HG02623 (cell line): Measurements from ENCODE around the gene ASAH2.
"Not testable (repeated sequence)": the region's sequence is repeated elsewhere in the genome, so short reads cannot be mapped to it uniquely, and the experiment has no call there.

Experiments used
- ATAC-seq: cut with Tn5 transposase; IDR thresholded peaks from one replicate; pipeline ENCODE4 v1.9.1; 2021; ENCODE audit warnings: moderate library complexity; ENCODE audit not compliant: unreplicated experiment

Gene ASAH2

DNA sequence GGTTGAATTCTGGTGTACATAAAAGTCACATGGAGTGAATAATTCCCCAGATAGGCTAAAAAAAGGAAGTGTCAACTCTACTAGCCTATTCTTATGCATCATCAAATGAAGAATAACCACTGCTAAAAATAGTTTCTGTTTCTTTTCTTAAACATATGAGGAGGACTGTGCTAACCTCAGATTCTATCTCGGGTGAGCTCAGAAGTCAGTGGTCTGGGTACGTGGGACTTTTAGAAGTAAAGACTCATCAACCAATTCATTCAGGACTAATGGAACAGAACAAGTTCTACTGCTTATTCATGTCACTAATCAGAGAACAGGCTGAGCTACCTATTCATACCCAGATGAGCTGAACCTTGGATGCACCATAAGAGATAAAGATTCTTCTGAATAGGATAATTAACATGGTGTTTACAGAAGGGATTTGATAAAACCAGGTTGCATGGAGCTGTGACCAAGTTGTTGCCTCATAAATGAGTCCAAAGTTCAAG is 9.5 kb upstream of the ASAH2 start:
- ATAC-seq, result peak; percentile 99

DNA sequence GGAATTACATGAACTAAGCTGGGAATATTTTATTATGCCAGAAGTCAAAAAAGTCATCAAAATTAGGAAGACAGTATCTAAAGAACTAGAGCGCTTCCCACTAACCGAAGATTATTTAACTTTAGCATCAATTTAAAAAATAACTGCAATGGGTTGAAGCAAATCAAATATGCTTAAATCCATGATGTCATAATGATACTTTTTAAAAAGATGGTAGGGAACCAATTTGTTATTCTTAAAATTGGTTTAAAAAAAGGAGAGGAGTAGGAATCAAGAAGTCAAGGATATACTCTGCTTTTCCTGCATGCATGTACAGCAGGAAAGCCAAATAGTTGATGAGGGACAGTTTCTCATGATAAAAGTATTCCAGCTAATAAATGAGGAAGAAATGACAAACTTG is 3.2 kb upstream of the ASAH2 start:
- no peak for ATAC-seq

DNA sequence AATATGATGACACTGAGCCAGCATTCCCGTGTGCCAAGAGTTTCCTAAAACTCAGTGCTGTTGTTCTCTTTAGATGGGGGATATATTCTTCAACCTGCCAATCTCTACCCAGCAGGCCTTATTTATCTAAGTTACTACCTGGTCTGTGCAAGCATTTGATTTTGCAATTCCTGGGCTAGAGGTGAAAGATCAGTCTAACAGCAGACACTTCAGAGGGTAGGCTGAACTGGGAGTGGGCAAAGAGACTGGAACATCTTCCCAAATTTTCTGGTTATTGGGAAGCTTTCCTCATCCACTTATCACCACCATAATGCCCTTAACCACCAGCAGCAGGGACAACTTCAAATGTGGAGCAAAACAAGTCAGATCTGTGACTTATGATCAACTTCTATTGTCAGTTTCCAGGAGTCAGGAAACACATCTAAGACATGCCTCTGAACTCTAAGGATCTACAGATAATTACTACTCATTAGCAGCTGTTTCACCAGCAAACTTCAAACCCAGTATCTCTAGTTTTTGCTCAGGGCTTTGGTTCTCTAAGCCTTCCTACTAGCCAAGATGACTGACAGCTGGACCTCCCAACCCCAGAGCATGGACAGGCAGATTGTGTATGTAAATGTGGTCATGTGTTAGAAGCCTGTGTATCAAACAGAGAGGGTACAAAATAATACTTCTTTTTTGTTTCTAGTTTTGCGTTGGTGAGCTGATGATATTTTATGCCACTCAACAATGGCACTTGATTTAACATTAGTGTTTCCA is 1.0 kb downstream of the ASAH2 start:
- no peak for ATAC-seq

DNA sequence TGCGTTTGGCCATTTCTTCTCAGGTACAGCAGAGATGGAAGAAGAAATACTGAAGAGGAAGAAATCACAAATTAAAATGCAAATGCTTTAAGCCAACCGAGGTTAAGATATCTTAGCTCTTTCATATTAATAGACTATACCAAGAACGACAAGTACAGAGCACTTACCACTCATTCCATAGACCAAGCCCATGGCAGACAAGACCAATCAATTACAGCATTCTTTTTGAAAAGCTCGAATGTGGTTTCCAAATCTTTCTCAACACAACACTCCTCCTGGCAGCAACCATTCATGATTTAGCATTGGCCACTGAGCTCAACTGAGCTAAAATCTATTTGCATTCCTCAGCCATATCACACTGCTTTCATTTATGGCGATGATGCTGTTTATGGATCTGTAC is 2.7 kb downstream of the ASAH2 start:
- no peak for ATAC-seq

DNA sequence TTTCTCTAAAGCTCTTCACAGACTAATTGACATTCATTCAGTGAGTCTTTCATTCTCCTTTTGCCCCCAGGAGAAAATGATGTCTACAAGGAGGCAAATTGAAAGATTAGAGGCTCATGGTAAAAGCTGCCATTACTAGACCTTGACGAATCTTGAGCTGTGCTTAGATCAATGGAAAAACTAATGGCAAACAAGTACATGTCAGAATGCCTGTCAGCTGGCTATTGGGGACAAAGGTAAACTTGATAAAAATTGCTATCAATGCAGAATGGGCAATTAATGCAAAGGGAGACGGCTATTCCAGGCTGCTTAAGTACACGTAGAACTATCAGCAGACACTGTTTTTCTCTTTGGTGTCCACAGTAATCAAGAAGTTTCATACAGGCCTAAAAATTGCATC is 3.3 kb downstream of the ASAH2 start:
- ATAC-seq, result no peak

DNA sequence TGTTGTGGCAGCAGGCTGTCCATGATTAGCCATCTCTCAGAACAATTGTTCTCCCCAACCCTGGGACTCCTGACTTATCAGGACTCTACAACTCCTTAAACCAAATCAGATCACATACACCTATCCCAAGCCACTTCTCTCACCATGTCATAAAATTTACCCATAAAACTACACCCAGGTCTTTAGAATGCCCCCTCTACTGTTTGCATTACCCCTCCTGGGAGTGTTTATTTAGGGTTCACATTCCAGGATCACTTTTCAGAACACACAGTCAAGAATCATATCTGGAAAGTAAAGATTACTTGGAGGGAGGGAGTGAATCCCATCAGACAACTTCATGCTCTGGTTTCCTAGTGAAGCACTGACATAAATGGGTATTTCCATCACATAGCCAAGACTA is 7.1 kb downstream of the ASAH2 start:
- no peak for ATAC-seq

DNA sequence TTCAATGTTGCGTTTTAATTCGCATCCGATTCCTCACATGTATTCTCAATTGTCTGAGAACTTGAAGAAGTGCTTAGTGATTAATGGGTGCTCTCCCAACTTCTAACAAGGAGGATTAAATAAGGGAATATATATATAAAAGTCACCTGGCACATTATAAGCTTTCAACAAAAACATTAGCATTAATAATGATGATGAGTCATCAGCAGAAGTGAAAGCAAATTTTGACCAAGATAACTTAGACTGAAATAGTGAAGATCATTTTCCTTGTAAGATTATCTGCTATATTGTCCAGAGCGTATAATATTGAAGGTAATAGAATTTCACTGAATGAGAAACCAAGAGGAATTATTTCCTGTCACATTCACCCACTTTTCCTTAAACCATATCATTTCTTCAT is 8.5 kb downstream of the ASAH2 start:
- ATAC-seq, result no peak

DNA sequence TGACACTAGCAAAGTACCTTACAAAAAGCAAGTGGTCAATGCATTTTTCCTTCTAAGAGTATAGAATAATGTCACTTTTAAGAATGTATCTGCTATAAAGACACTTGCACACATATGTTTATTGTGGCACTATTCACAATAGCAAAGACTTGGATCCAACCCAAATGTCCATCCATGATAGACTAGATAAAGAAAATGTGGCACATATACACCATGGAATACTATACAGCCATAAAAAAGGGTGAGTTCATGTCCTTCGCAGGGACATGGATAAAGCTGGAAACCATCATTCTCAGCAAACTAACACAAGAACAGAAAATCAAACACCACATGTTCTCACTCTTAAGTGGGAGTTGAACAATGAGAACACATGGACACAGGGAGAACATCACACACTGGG is 9.8 kb downstream of the ASAH2 start:
- ATAC-seq, result not testable (repeated sequence)

DNA sequence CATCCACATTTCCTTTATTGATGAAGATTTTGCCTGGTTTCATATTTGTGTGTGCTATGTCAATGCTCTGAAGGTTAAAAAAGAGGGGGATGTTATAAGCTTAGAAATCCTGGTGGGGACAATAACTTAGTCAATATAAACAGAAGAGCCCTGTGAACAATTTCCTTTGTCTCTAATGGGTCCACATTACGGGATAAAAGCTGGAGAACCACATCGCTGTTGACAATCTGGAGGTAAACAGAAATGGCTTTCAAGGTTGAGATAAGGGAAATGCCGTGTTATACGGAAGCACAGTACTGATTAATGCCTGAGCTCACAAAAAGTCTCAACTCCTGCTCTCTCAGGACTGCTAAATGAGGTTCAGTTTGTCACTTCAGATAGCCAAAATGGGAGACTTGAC is 16.8 kb downstream of the ASAH2 start:
- ATAC-seq, result no peak

DNA sequence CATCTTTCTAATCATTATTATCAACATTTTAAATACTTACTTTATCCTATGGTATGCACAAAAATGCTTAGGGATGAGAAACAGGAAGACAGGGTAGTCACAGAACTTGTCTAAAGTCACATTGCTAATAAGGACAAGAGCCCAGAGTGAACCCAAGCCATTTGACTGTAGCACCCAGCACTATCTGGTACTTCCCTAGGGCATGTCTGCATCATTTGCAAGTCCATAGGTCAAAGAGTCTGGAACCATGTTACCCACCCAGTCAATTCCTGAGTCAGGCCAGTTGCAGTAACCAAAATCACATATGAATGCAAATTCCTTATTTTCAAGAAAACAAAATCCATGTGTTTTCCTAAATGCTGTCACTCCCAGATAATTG is 19.1 kb downstream of the ASAH2 start:
- ATAC-seq, result no peak

DNA sequence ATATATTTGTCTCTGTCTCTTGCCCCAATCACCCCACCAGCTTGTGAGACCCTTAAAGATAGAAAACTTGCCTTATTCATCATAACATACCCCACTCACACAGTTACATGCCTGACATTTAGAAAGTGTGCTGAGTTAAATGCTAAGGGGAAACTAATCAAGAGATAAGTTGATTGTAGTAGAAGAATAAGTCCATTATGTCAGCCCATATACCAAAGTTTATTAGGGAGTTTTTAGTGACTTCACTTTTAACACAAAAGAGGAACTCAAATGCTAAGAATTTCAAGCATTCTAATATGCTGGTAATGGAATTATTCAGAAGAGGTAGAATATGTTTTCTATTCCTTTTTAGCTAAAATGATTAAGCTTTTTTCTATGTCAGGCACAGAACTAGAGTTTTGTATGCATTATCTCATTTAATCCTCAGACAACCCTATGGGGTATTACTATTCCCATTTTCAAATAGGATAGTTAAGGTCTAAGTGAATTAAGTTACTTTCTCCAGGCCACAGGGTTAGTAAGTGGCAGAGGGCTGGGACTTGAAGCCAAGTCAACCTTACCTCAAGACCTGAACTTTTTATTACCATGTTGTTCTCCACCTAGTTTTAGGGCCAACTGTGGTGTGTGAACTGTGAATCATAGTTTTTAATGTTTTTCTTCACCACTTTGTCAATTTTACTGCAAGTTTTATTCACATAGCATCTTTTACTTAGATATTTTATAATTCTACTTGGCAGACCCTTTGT is 19.6 kb downstream of the ASAH2 start:
- ATAC-seq, result no peak

DNA sequence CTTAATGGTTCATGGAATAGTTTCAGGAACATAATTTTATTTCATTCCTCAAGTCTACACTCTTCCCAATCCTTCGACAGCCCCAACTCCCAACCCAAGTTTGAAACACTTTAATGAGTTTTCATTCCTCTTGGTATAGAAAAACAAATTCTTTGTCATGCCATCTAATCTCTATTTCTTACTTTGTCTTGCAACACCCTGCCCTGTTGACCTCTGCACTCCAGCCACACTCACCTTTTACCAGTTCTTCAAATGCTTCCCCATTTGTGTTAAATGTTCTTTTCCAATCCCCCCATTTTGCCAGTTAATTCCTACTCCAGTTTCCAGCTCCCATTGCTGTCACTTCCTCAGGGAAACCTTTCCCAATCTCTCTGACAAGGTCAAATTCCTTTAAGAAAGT is 21.9 kb downstream of the ASAH2 start:
- no peak for ATAC-seq

DNA sequence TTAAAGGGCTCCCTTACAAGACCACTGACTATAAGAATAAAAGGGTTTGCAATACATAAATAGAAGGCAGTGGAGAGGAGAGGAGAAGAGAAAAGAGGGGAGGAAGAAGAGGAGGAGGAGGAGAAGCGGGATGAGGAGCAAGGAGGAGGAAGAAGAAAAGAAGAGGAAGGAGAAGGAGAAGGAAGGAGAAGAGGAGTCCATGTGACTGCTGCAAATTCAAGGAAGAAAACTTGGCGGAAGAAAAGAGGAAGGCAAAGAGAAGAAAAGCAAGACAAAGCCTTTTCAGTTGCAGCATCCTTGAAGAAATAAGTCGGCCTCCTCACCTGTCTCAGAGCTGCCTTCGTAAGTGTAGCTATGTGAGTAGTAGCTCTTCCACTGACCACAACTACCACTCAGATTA is 22.6 kb downstream of the ASAH2 start:
- no peak for ATAC-seq

DNA sequence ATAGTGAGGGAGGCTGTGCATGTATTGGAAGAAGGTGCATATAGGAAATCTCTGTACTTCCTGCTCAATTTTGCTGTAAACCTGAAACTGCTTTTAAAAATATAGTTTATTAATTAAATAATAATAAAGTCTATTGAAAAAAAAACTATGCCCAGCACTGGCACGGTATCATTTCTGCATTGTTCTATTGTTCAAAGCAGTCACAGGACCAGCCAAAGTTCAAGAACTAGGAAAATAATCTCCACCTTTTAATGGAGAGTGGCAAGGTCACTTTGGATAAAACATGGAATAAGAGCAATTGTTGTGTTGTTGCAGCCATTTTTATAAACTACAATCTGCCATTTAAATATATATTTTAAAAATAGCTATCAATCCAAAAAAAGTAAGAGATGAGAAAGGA is 24.7 kb downstream of the ASAH2 start:
- no peak for ATAC-seq

DNA sequence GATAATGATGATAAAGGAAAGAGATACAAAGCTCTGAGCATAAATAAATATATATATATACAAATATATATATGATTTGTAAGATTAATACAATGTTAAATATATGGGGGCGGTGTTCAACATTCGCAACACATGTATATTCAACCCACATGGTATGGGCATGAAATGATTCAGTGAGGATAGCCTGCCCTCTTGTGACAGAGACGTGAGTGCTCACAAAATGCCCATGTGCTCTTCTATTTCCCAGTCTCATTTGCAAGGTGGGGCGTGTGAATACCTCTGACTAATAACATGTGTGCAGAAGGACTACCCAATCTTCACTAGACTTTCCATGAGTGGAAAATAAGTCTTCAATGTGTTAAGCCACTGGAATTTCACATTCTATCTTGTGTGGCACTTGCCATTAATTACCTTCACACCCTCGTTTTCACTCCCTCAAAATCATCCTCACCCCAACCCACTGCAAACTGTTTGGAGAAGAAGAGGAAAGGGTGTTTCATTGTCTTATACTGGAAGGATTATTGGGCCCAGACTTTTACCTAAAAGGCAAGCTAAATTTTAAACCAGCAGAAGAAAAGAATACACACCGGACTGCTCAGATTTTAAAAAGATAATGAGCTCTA is 26.9 kb downstream of the ASAH2 start:
- ATAC-seq, result peak; percentile 85

DNA sequence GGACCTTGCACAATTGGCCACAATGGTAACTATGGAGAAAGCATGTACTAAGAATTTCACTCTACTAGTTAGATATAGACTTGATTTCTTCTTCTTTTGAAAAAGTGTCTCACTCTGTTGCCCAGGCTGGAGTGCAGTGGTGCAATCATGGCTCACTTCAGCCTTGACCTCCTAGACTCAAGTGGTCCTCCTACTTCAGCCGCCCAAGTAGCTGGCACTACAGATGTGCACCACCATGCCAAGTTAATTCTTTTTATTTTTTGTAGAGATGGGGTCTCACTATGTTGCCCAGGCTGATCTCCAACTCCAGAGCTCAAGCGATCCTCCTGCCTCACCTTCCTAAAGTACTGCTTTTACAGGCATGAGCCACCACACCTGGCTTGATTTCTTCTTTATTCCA is 29.1 kb downstream of the ASAH2 start:
- no peak for ATAC-seq

DNA sequence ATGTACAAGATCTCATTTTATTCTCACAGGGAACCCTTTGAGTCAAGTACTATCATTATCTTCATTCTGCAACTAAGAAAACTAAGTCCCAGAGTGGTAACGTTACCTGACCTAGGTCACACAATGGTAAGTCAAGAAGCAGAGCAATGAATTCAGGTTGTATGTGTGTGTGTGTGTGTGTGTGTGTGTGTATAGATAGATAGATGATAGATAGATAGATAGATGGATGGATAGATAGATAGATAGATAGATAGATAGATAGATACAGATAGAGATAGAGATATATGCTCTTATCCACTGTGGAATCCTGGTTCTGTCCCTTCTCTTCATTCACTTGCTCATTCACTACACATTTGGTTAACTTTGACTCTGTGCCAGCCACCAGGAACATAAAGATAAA is 29.8 kb downstream of the ASAH2 start:
- ATAC-seq, result no peak

DNA sequence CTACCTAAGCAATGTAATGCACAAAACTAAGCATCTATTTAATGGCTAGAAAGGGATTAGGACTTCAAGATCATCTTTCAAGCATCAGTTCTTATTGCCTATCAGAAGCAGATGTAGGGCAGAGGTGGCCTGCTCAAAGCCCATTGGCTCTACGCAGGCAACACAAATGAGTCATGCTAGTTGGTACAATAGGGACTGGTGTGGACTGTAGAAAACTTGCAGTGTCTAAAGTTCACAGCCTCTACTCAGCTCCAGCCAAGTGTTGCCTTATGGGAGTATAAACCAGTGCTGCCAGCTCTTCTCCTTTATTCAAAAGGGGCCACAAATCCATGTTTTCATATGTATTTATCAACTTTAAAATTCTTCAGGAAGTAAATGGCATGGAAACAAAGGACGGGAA is 31.7 kb downstream of the ASAH2 start:
- no peak for ATAC-seq

DNA sequence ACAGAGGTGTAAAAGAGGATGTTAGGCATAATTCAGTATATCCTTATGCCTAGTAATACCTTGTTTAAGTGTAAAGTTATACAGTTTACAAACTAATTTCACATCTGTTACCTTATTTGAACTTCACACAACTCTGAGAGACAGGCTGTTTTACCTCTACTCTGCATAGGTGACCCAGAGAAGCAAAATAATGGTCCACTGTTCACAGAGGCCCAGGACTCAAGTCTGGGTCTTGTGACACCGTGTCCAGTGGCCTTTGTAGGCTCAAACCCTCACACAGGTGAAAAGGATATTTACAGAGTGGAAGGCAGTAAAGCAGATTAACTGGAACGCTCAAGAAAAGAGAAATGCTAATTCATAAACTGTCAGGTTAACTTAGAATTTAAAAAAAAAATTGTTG is 32.1 kb downstream of the ASAH2 start:
- no peak for ATAC-seq

DNA sequence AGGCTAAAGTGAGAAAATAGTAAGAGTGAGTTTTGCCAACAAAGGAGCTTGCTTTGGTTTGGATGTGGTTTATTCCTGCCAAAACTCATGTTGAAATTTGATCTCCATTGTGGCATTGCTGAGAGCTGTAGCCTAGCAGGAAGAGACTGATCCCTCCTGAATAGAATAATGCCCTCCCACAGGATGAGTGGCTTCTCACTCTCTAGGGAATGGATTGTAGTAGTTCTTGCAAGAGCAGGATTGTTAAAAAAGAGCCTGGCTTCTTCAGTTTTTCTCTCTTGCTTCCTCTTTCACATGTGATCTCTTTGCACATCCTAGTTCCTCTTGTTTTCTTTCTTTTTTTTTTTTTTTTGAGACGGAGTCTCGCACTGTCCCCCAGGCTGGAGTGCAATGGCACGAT is 34.4 kb downstream of the ASAH2 start:
- no peak for ATAC-seq

DNA sequence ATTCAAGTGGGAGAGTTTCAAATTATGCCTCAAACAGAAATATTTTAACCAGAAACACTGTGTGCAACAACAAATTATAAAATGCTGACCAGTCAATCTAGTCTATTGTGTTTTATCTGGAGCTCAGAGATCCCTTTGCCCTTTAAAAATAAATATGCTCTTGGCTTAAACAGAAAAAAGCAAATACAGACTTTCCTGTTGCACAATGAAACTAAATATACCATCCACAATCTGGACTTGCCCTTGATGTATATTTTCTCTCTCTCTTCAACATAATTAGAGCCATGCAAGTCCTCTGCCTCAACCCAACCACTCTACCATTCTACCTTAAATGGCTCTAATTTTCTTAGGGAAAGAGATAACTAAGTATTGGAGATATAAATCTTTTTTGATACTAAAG is 34.9 kb downstream of the ASAH2 start:
- no peak for ATAC-seq

DNA sequence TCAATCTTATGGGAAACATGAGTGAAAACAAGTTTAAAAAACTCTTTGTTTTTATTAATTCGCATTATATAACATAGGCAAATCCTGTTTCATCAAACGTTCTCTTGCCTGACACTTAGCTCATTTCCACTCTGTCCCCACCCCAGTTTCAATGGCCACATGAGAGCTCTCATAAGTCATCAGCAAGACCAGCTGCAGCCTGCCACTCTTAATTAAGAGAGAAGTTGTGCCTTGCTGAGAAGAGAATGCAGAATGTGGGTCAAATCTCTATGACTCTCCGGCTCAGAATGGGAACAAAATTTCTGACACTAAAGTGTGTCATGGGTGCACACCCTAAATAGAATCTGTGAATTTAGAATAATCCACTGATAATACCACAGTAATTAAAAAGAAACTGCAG is 39.6 kb downstream of the ASAH2 start:
- no peak for ATAC-seq
